BLaER1 treated with 17β-estradiol and CSF1 and Interleukin-3, amounts not matched to agents 10 nM and 100 nM (cell line): Measurements from ENCODE around the gene BTNL9.
"Not testable (repeated sequence)": the region's sequence is repeated elsewhere in the genome, so short reads cannot be mapped to it uniquely, and the experiment has no call there.

Source experiments
- H3K27ac ChIP-seq, 11 experiments: shearing (Covaris generic); formaldehyde crosslinking; 2 replicates each; pipeline ENCODE4 v1.8.1; 2022
- H3K27me3 ChIP-seq, 11 experiments: shearing (Covaris generic); formaldehyde crosslinking; 2 replicates each; pipeline ENCODE4 v1.8.1; 2022
- H3K36me3 ChIP-seq, 11 experiments: shearing (Covaris generic); formaldehyde crosslinking; 2 replicates each; pipeline ENCODE4 v1.8.1; 2022
- H3K4me1 ChIP-seq, 10 experiments: shearing (Covaris generic); formaldehyde crosslinking; 2 replicates each; pipeline ENCODE4 v1.8.1; 2022
- H3K4me2 ChIP-seq, 11 experiments: shearing (Covaris generic); formaldehyde crosslinking; 2 replicates each; pipeline ENCODE4 v1.8.1; 2022
- H3K4me3 ChIP-seq, 10 experiments: shearing (Covaris generic); formaldehyde crosslinking; 2 replicates each; pipeline ENCODE4 v1.8.1; 2022
- H3K9ac ChIP-seq, 11 experiments: shearing (Covaris generic); formaldehyde crosslinking; 2 replicates each; pipeline ENCODE4 v1.8.1; 2022
- H3K9me3 ChIP-seq, 11 experiments: shearing (Covaris generic); formaldehyde crosslinking; replicated peaks in 1 of 11; 2 replicates each; pipeline ENCODE4 v1.8.1; 2022
- H4K20me1 ChIP-seq, 11 experiments: shearing (Covaris generic); formaldehyde crosslinking; 2 replicates each; pipeline ENCODE4 v1.8.1; 2022
- Cebpa-rat ChIP-seq, 11 experiments: shearing (Covaris generic); IDR thresholded peaks; 2 replicates each; pipeline ENCODE4 v1.8.1; 2022

BTNL9 gene

GRCh38 chr5:181039931-181040630 is at the start of gene BTNL9:
TSS of gene BTNL9 (plus strand) at chr5:181040266. CDS start at chr5:181045490, 5,224 bp downstream.
- Histone ChIP-seq H3K4me1 (peaks cover 5 to 25% (median 15%) of the 10 kb centered on the region in 10 experiments), H3K4me2 (no peak within 1 kb of the TSS), H3K36me3 (no peaks in the 10 kb centered on the region), H3K4me3 (no peak within 1 kb of the TSS), H3K9ac (no peak within 1 kb of the TSS), H3K9me3 (peaks cover 0 to 13% (median 5%) of the 10 kb centered on the region in 11 experiments; a peak in 9 of 22 replicates), H4K20me1 (no peaks in the 10 kb centered on the region), H3K27ac (no peak within 1 kb of the TSS), H3K27me3 (peaks cover 0 to 5% (median 0%) of the 10 kb centered on the region in 11 experiments; a peak in 2 of 22 replicates)
- no peak for TF ChIP-seq Cebpa-rat (IDR thresholded peaks at IDR 0.05)

- Histone ChIP-seq H3K4me2 (0 out of 22 replicates have a peak overlapping the region, but pooled peaks of 2 of the 11 experiments have one; percentile 7 to 21), H3K27ac (no peak overlapping the region), H3K9ac (no peak overlapping the region), H4K20me1 (no peaks in the 10 kb centered on the region), H3K9me3 (no peaks in the 10 kb centered on the region; a peak in 1 of 22 replicates), H3K4me1 (peaks cover 0 to 11% (median 3%) of the 10 kb centered on the region in 10 experiments; a peak in 7 of 20 replicates), H3K27me3 (no peaks in the 10 kb centered on the region), H3K36me3 (no peaks in the 10 kb centered on the region), H3K4me3 (no peak overlapping the region)
- no peak for TF ChIP-seq Cebpa-rat (IDR thresholded peaks at IDR 0.05)
Measured at GRCh38 chr5:180990882-180991242, 49.2 kb upstream of the BTNL9 start.

GRCh38 chr5:181001947-181002346 is 38.1 kb upstream of the BTNL9 start:
- no peaks in the 10 kb centered on the region for H4K20me1 ChIP-seq
- no peaks in the 10 kb centered on the region for H3K36me3 ChIP-seq
- H3K4me3 ChIP-seq: no peak overlapping the region
- no peaks in the 10 kb centered on the region for H3K9me3 ChIP-seq
- no peak overlapping the region for H3K4me2 ChIP-seq
- H3K9ac ChIP-seq: no peak overlapping the region
- no peak overlapping the region for H3K27ac ChIP-seq
- peaks cover 0 to 15% (median 7%) of the 10 kb centered on the region in 10 experiments; a peak in 13 of 20 replicates for H3K4me1 ChIP-seq
- no peaks in the 10 kb centered on the region for H3K27me3 ChIP-seq
- TF ChIP-seq Cebpa-rat (IDR thresholded peaks at IDR 0.05): no peak

- no peak overlapping the region for H3K4me3 ChIP-seq
- no peak for TF ChIP-seq Cebpa-rat (IDR thresholded peaks at IDR 0.05)
- no peak overlapping the region for H3K9ac ChIP-seq
Measured at GRCh38 chr5:181005791-181006190, 34.3 kb upstream of the BTNL9 start.

GRCh38 chr5:181008136-181008535 is 31.9 kb upstream of the BTNL9 start:
- H3K4me3 ChIP-seq: no peak overlapping the region
- TF ChIP-seq Cebpa-rat (IDR thresholded peaks at IDR 0.05): no peak
- no peaks in the 10 kb centered on the region for H3K36me3 ChIP-seq
- H3K4me1 ChIP-seq: peaks cover 0 to 15% (median 6%) of the 10 kb centered on the region in 10 experiments; a peak in 9 of 20 replicates
- no peak overlapping the region for H3K4me2 ChIP-seq
- no peak overlapping the region for H3K27ac ChIP-seq
- no peak overlapping the region for H3K9ac ChIP-seq
- peaks cover 0 to 19% (median 11%) of the 10 kb centered on the region in 11 experiments; a peak in 13 of 22 replicates for H3K9me3 ChIP-seq
- no peaks in the 10 kb centered on the region for H4K20me1 ChIP-seq
- H3K27me3 ChIP-seq: no peaks in the 10 kb centered on the region

More at GRCh38 chr5:181005791-181006190, 34.3 kb upstream of the BTNL9 start:
- Histone ChIP-seq H4K20me1 (no peaks in the 10 kb centered on the region), H3K9me3 (peaks cover 0 to 18% (median 11%) of the 10 kb centered on the region in 11 experiments; a peak in 13 of 22 replicates), H3K27me3 (no peaks in the 10 kb centered on the region), H3K4me1 (peaks cover 0 to 15% (median 6%) of the 10 kb centered on the region in 10 experiments; a peak in 9 of 20 replicates), H3K4me2 (0 out of 22 replicates have a peak overlapping the region, but pooled peaks of 2 of the 11 experiments have one; percentile 61 to 63), H3K36me3 (no peaks in the 10 kb centered on the region), H3K27ac (no peak overlapping the region)

- not testable (repeated sequence) for H3K27ac ChIP-seq, H3K4me3 ChIP-seq, H3K9ac ChIP-seq, H3K36me3 ChIP-seq, H3K4me2 ChIP-seq, H4K20me1 ChIP-seq, H3K27me3 ChIP-seq, H3K4me1 ChIP-seq
- peaks cover 0 to 24% (median 13%) of the 10 kb centered on the region in 11 experiments; a peak in 14 of 22 replicates for H3K9me3 ChIP-seq
Measured at GRCh38 chr5:181010018-181010417, 30.0 kb upstream of the BTNL9 start.

GRCh38 chr5:181014654-181015053 is 25.4 kb upstream of the BTNL9 start:
- H3K9me3 ChIP-seq: peaks cover 0 to 15% (median 10%) of the 10 kb centered on the region in 11 experiments; a peak in 14 of 22 replicates
- H3K36me3 ChIP-seq, H3K4me2 ChIP-seq, H3K27ac ChIP-seq, H3K27me3 ChIP-seq, H3K4me1 ChIP-seq, H3K9ac ChIP-seq, H4K20me1 ChIP-seq, H3K4me3 ChIP-seq: not testable (repeated sequence)

- H3K4me3 ChIP-seq, H3K27me3 ChIP-seq, H3K36me3 ChIP-seq, H3K9ac ChIP-seq, H3K4me1 ChIP-seq, H4K20me1 ChIP-seq, H3K27ac ChIP-seq, H3K4me2 ChIP-seq: not testable (repeated sequence)
- peaks cover 23 to 32% (median 26%) of the 10 kb centered on the region in 11 experiments for H3K9me3 ChIP-seq
Measured at GRCh38 chr5:181017448-181017847, 22.6 kb upstream of the BTNL9 start.

GRCh38 chr5:181020688-181021087 is 19.4 kb upstream of the BTNL9 start:
- no peaks in the 10 kb centered on the region for H3K27me3 ChIP-seq
- no peak overlapping the region for H3K27ac ChIP-seq
- no peak overlapping the region for H3K4me2 ChIP-seq
- no peaks in the 10 kb centered on the region for H3K4me1 ChIP-seq
- no peaks in the 10 kb centered on the region for H3K36me3 ChIP-seq
- H4K20me1 ChIP-seq: no peaks in the 10 kb centered on the region
- no peak for TF ChIP-seq Cebpa-rat (IDR thresholded peaks at IDR 0.05)
- H3K9ac ChIP-seq: no peak overlapping the region
- peaks cover 35 to 55% (median 47%) of the 10 kb centered on the region in 11 experiments for H3K9me3 ChIP-seq
- H3K4me3 ChIP-seq: no peak overlapping the region
